Astrocyte (in vitro differentiated cells and primary cell): ENCODE measurements around the gene PGAM5. TPM values are rescaled to one million over a fixed set of nuclear protein-coding genes. Genes with fewer than 3 reads are reported as not detected.
"Not testable (repeated sequence)": the region's sequence is repeated elsewhere in the genome, so short reads cannot be mapped to it uniquely, and the experiment has no call there.

ENCODE experiments used
- DNase-seq: peaks from one replicate; pipeline ENCODE4 v3.0.0-alpha.2; 2010; ENCODE audit warnings: low read depth
- FAIRE-seq: peaks from 2 replicates; lab custom pipeline; 2011; peaks lifted over from hg19 to GRCh38; lab: Jason Lieb, UNC
- H2AFZ ChIP-seq: 2 replicates; pipeline ENCODE4 v1.6.0; 2012; ENCODE audit warnings: low read depth, low read length, inconsistent platforms
- H3K27ac ChIP-seq: 2 replicates; pipeline ENCODE4 v1.5.1; 2011; ENCODE audit warnings: low read depth, low read length, inconsistent platforms
- H3K27me3 ChIP-seq: 2 replicates; pipeline ENCODE4 v1.6.0; 2011; ENCODE audit warnings: low read length, inconsistent platforms; ENCODE audit not compliant: insufficient read depth
- H3K36me3 ChIP-seq: 2 replicates; pipeline ENCODE4 v1.5.1; 2011; ENCODE audit warnings: low read length, inconsistent platforms; ENCODE audit not compliant: insufficient read depth
- H3K4me1 ChIP-seq: 2 replicates; pipeline ENCODE4 v1.5.1; 2011; ENCODE audit warnings: low read length, inconsistent platforms; ENCODE audit not compliant: insufficient read depth
- H3K4me2 ChIP-seq: 2 replicates; pipeline ENCODE4 v1.6.0; 2012; ENCODE audit warnings: low read length, inconsistent platforms
- H3K4me3 ChIP-seq: 2 replicates; pipeline ENCODE4 v1.5.1; 2011; ENCODE audit warnings: low read depth, mild to moderate bottlenecking, low read length, inconsistent platforms; ENCODE audit not compliant: insufficient read depth
- H3K79me2 ChIP-seq: 2 replicates; pipeline ENCODE4 v1.6.0; 2012; ENCODE audit warnings: mild to moderate bottlenecking, low read length, inconsistent platforms; ENCODE audit not compliant: insufficient read depth
- H3K9ac ChIP-seq: 2 replicates; pipeline ENCODE4 v1.6.0; 2012; ENCODE audit warnings: mild to moderate bottlenecking, low read length, inconsistent platforms
- H3K9me3 ChIP-seq: 2 replicates; pipeline ENCODE4 v1.5.1; 2012; ENCODE audit warnings: low read depth, mild to moderate bottlenecking, low read length, inconsistent platforms; ENCODE audit not compliant: insufficient read depth
- H4K20me1 ChIP-seq: 2 replicates; pipeline ENCODE4 v1.6.0; 2012; ENCODE audit warnings: low read length, inconsistent platforms; ENCODE audit not compliant: insufficient read depth
- H3K27ac Mint-ChIP-seq: one replicate; pipeline ENCODE4 v1.8.0; 2021; ENCODE audit warnings: mild to moderate bottlenecking, mixed read lengths; ENCODE audit not compliant: unreplicated experiment
- H3K27me3 Mint-ChIP-seq: one replicate; pipeline ENCODE4 v1.8.0; 2021; ENCODE audit warnings: low read depth, mixed read lengths; ENCODE audit not compliant: unreplicated experiment
- H3K36me3 Mint-ChIP-seq: one replicate; pipeline ENCODE4 v1.8.0; 2021; ENCODE audit warnings: low read depth, mixed read lengths; ENCODE audit not compliant: unreplicated experiment
- H3K4me1 Mint-ChIP-seq: one replicate; pipeline ENCODE4 v1.8.0; 2021; ENCODE audit warnings: low read depth, mixed read lengths; ENCODE audit not compliant: unreplicated experiment
- H3K4me3 Mint-ChIP-seq: one replicate; pipeline ENCODE4 v1.8.0; 2021; ENCODE audit warnings: mild to moderate bottlenecking, moderate library complexity, mixed read lengths; ENCODE audit not compliant: unreplicated experiment
- H3K9me3 Mint-ChIP-seq: one replicate; pipeline ENCODE4 v1.8.0; 2021; ENCODE audit warnings: mild to moderate bottlenecking, mixed read lengths; ENCODE audit not compliant: unreplicated experiment
- CTCF ChIP-seq: IDR thresholded peaks from 2 replicates; pipeline ENCODE4 v1.5.1; 2011; ENCODE audit warnings: low read depth, mild to moderate bottlenecking, inconsistent platforms, low read length, moderate library complexity; ENCODE audit not compliant: insufficient read depth
- EZH2 ChIP-seq: IDR thresholded peaks from 2 replicates; pipeline ENCODE4 v1.6.1; 2012; ENCODE audit warnings: mild to moderate bottlenecking, low read length, inconsistent platforms; ENCODE audit not compliant: insufficient read depth
- total RNA-seq: library from RNA; stranded (reverse); gene quantifications from 2 replicates; pipeline ENCODE4 v1.2.1, GENCODE V29; 2021

Gene PGAM5
- total RNA-seq, 1 donor from 2014 or later = 43.4 TPM

- Mint-ChIP-seq H3K4me3 (no peak overlapping the region), H3K27ac (peak overlapping the region; percentile 15), H3K9me3 (no peaks in the 10 kb centered on the region), H3K4me1 (peaks cover 2% of the 10 kb centered on the region), H3K27me3 (no peaks in the 10 kb centered on the region), H3K36me3 (peaks cover 11% of the 10 kb centered on the region)
- Histone ChIP-seq H3K36me3 (peaks cover 64% of the 10 kb centered on the region), H3K9me3 (no peaks in the 10 kb centered on the region), H3K4me3 (no peak overlapping the region), H3K4me1 (no peaks in the 10 kb centered on the region), H3K27me3 (no peaks in the 10 kb centered on the region), H4K20me1 (peaks cover 93% of the 10 kb centered on the region), H3K4me2 (no peak overlapping the region), H3K79me2 (peaks cover 93% of the 10 kb centered on the region), H3K27ac (no peak overlapping the region), H3K9ac (no peak overlapping the region), H2AFZ (no peak overlapping the region)
- no peak for DNase-seq
- TF ChIP-seq CTCF (no peak), EZH2 (no peak)
- no peak for FAIRE-seq
Observed at GRCh38 chr12:132748319-132748718, 37.7 kb downstream of the PGAM5 start.

- H3K9me3 ChIP-seq, H3K27me3 ChIP-seq, FAIRE-seq, H3K27ac ChIP-seq, H3K27me3 Mint-ChIP-seq, H3K36me3 Mint-ChIP-seq, H3K4me2 ChIP-seq, H3K4me3 Mint-ChIP-seq, H3K27ac Mint-ChIP-seq, DNase-seq, H3K4me3 ChIP-seq, H2AFZ ChIP-seq, H3K4me1 ChIP-seq, H3K4me1 Mint-ChIP-seq, H3K9ac ChIP-seq, H3K9me3 Mint-ChIP-seq: not testable (repeated sequence)
- H4K20me1 ChIP-seq = peaks cover 88% of the 10 kb centered on the region
- peaks cover 94% of the 10 kb centered on the region for H3K79me2 ChIP-seq
- peaks cover 48% of the 10 kb centered on the region for H3K36me3 ChIP-seq
Observed at GRCh38 chr12:132753670-132754069, 43.0 kb downstream of the PGAM5 start.

GRCh38 chr12:132754160-132754932 is 43.7 kb downstream of the PGAM5 start:
- Histone ChIP-seq H3K27ac (no peak overlapping the region), H4K20me1 (peaks cover 87% of the 10 kb centered on the region), H3K4me2 (no peak overlapping the region), H3K9ac (no peak overlapping the region), H2AFZ (no peak overlapping the region), H3K9me3 (no peaks in the 10 kb centered on the region), H3K79me2 (peaks cover 97% of the 10 kb centered on the region), H3K27me3 (no peaks in the 10 kb centered on the region), H3K4me3 (no peak overlapping the region), H3K36me3 (peaks cover 46% of the 10 kb centered on the region), H3K4me1 (peaks cover 3% of the 10 kb centered on the region)
- Mint-ChIP-seq H3K27me3 (no peaks in the 10 kb centered on the region), H3K4me3 (no peak overlapping the region), H3K27ac (peak overlapping the region; percentile 14), H3K4me1 (peaks cover 6% of the 10 kb centered on the region), H3K9me3 (no peaks in the 10 kb centered on the region), H3K36me3 (peaks cover 6% of the 10 kb centered on the region)
- no peak for FAIRE-seq
- no peak for DNase-seq
- TF ChIP-seq EZH2 = no peak
- no peak for TF ChIP-seq CTCF

- FAIRE-seq, H3K9me3 ChIP-seq, H3K27me3 ChIP-seq, H3K27ac ChIP-seq, H3K27ac Mint-ChIP-seq, H3K27me3 Mint-ChIP-seq, H3K9ac ChIP-seq, H3K9me3 Mint-ChIP-seq, H2AFZ ChIP-seq, H3K36me3 Mint-ChIP-seq, H3K4me3 ChIP-seq, H3K4me3 Mint-ChIP-seq, DNase-seq: not testable (repeated sequence)
- peaks cover 11% of the 10 kb centered on the region for H3K4me1 ChIP-seq
- peaks cover 79% of the 10 kb centered on the region for H3K79me2 ChIP-seq
- peaks cover 13% of the 10 kb centered on the region for H3K4me1 Mint-ChIP-seq
- H3K4me2 ChIP-seq = peak overlapping the region; percentile 98
- peaks cover 20% of the 10 kb centered on the region for H3K36me3 ChIP-seq
- H4K20me1 ChIP-seq = peaks cover 58% of the 10 kb centered on the region
Observed at GRCh38 chr12:132758825-132759224, 48.2 kb downstream of the PGAM5 start.
